A549 (cell line): ENCODE results near the gene PPP2R5C. TPM values are rescaled to one million over a fixed set of nuclear protein-coding genes. Genes with fewer than 3 reads are reported as not detected.

Experiments used
- ATAC-seq, 2 experiments: fragments of 200-7000 bp in 1 of 2; fragments of >200 bp in 1 of 2; cut with Nextera tagmentation in 1 of 2; cut with Tn5 transposase in 1 of 2; 3 replicates each; pipeline versions ENCODE4 v1.8.0 to v1.9.1; 2018 to 2020; ENCODE audit warnings: mild to moderate bottlenecking in 1 of 2, moderate library complexity in 1 of 2
- CTCF ChIA-PET: fragments of 300-600 bp; sonication (Branson Sonifier 250); formaldehyde crosslinking; extraction: SDS; loops from one replicate; lab custom pipeline; 2021; ENCODE audit warnings: antibody characterized with exemption, inconsistent platforms; lab: Yijun Ruan, JAX
- POLR2A ChIA-PET: fragments of 350-600 bp; formaldehyde crosslinking; extraction: SDS; loops from one replicate; lab custom pipeline; 2021; ENCODE audit warnings: antibody characterized with exemption, inconsistent platforms; lab: Yijun Ruan, JAX
- DNase-seq, 2 experiments: peaks; one replicate each; pipeline versions ENCODE4 v3.0.0 to v3.0.0-alpha.2; 2011 to 2016; ENCODE audit warnings: low read depth in 1 of 2, low spot score in 1 of 2
- FAIRE-seq: peaks from 2 replicates; lab custom pipeline; 2011; peaks lifted over from hg19 to GRCh38; lab: Jason Lieb, UNC
- H3K27ac ChIP-seq, 2 experiments: fragments of >200 bp; sonication (Bioruptor Twin); formaldehyde crosslinking; 3 replicates each; pipeline ENCODE4 v1.5.1; 2016 to 2017
- H3K4me1 ChIP-seq: fragments of >200 bp; sonication (Bioruptor Twin); formaldehyde crosslinking; 3 replicates; pipeline ENCODE4 v1.6.1; 2016
- H3K4me2 ChIP-seq: fragments of >200 bp; sonication (Bioruptor Twin); formaldehyde crosslinking; 3 replicates; pipeline ENCODE4 v1.6.1; 2016
- H3K4me3 ChIP-seq: fragments of >200 bp; sonication (Bioruptor Twin); formaldehyde crosslinking; 3 replicates; pipeline ENCODE4 v1.5.1; 2016
- H3K9me3 ChIP-seq: fragments of >200 bp; sonication (Bioruptor Twin); formaldehyde crosslinking; 3 replicates; pipeline ENCODE4 v1.6.1; 2016
- BHLHE40 ChIP-seq: IDR thresholded peaks from 2 replicates; pipeline ENCODE4 v1.6.1; 2012; ENCODE audit warnings: low read depth, low read length, inconsistent platforms
- CBX8 ChIP-seq: fragments of 200-600 bp; sonication (generic); IDR thresholded peaks from 2 replicates; pipeline ENCODE4 v1.6.1; 2016
- CHD4 ChIP-seq: fragments of 200-600 bp; sonication (generic); IDR thresholded peaks from 2 replicates; pipeline ENCODE4 v1.6.1; 2016; ENCODE audit warnings: antibody characterized with exemption, mild to moderate bottlenecking, borderline replicate concordance
- EHF ChIP-seq: fragments of 250-450 bp; sonication (Bioruptor Pico); IDR thresholded peaks from 2 replicates; pipeline ENCODE4 v1.5.0; 2020; ENCODE audit warnings: mild to moderate bottlenecking
- FOXS1 ChIP-seq: fragments of 250-450 bp; sonication (Bioruptor Pico); IDR thresholded peaks from 2 replicates; pipeline ENCODE4 v1.5.0; 2020; ENCODE audit warnings: mild to moderate bottlenecking, moderate library complexity
- GATA3 ChIP-seq: IDR thresholded peaks from 2 replicates; pipeline ENCODE4 v1.6.1; 2012; ENCODE audit warnings: borderline replicate concordance
- HEYL ChIP-seq: fragments of 250-450 bp; sonication (Bioruptor Pico); IDR thresholded peaks from 2 replicates; pipeline ENCODE4 v1.8.0; 2021; ENCODE audit warnings: mild to moderate bottlenecking, moderate library complexity
- HOXA7 ChIP-seq: fragments of 250-450 bp; sonication (Bioruptor Pico); IDR thresholded peaks from 2 replicates; pipeline ENCODE4 v1.5.0; 2020; ENCODE audit warnings: mild to moderate bottlenecking, moderate library complexity
- HOXB13 ChIP-seq: fragments of 250-450 bp; sonication (Bioruptor Pico); IDR thresholded peaks from 2 replicates; pipeline ENCODE4 v1.5.0; 2020; ENCODE audit warnings: low read depth, mild to moderate bottlenecking, moderate library complexity
- HOXB5 ChIP-seq: fragments of 250-450 bp; sonication (Bioruptor Pico); IDR thresholded peaks from 2 replicates; pipeline ENCODE4 v1.5.0; 2020; ENCODE audit warnings: mild to moderate bottlenecking, moderate library complexity
- MAFK ChIP-seq: fragments of 450-650 bp; IDR thresholded peaks from 2 replicates; pipeline ENCODE4 v1.6.1; 2014; ENCODE audit not compliant: partially characterized antibody
- NR3C1 ChIP-seq: fragments of >200 bp; sonication (Bioruptor Twin); formaldehyde crosslinking; IDR thresholded peaks from 3 replicates; pipeline ENCODE4 v1.6.1; 2017
- POLR2A ChIP-seq: IDR thresholded peaks from 2 replicates; pipeline ENCODE4 v1.6.1; 2012; ENCODE audit warnings: mild to moderate bottlenecking, low read length
- RARB ChIP-seq: fragments of 250-450 bp; sonication (Bioruptor Pico); IDR thresholded peaks from 2 replicates; pipeline ENCODE4 v1.8.0; 2021; ENCODE audit warnings: mild to moderate bottlenecking, moderate library complexity
- SREBF2 ChIP-seq: fragments of 450-650 bp; IDR thresholded peaks from 2 replicates; pipeline ENCODE4 v1.6.1; 2014; ENCODE audit warnings: mild to moderate bottlenecking, moderate library complexity
- TFCP2L1 ChIP-seq: fragments of 250-450 bp; sonication (Bioruptor Pico); IDR thresholded peaks from 2 replicates; pipeline ENCODE4 v1.5.0; 2021; ENCODE audit warnings: mild to moderate bottlenecking
- TP53 ChIP-seq: fragments of 250-450 bp; sonication (Bioruptor Pico); IDR thresholded peaks from 2 replicates; pipeline ENCODE4 v1.5.0; 2021; ENCODE audit warnings: mild to moderate bottlenecking, moderate library complexity
- ZC3H11A ChIP-seq: fragments of 450-650 bp; IDR thresholded peaks from 2 replicates; pipeline ENCODE4 v1.6.1; 2014; ENCODE audit warnings: antibody characterized with exemption, mild to moderate bottlenecking
- ZNF302 ChIP-seq: fragments of 250-450 bp; sonication (Bioruptor Pico); IDR thresholded peaks from 2 replicates; pipeline ENCODE4 v1.9.0; 2021; ENCODE audit warnings: inconsistent platforms, mild to moderate bottlenecking, moderate library complexity
- WGBS: methylation state at CpG from one replicate; pipeline ENCODE4 v1.1.6; 2017; ENCODE audit errors: missing lambda C conversion rate; 5-methylcytosine and 5-hydroxymethylcytosine counted together
- polyA plus RNA-seq, 4 experiments: library from polyadenylated mRNA; depleted of rRNA in 3 of 4; stranded (reverse); fragments of >200 nt; fragmentation: RNase III in 1 of 4; extraction: RNeasy Plus Mini Kit Qiagen cat#74134 plus additional on column Dnase treatment in 1 of 4; gene quantifications; 2 replicates in 3 of 4; 3 replicates in 1 of 4; pipeline ENCODE4 v1.2.3, GENCODE V29; 2011 to 2017
- TF ChIP-seq, protein P1 (sequence below): fragments of >200 bp; sonication (Bioruptor Twin); formaldehyde crosslinking; IDR thresholded peaks from 3 replicates; pipeline ENCODE4 v1.5.1; 2016
- TF ChIP-seq, protein P2 (sequence below): fragments of >200 bp; sonication (Bioruptor Twin); formaldehyde crosslinking; IDR thresholded peaks from 2 replicates; pipeline ENCODE4 v1.6.1; 2016
- TF ChIP-seq, protein P3 (sequence below): fragments of 250-450 bp; sonication (Bioruptor Pico); IDR thresholded peaks from 2 replicates; pipeline ENCODE4 v1.5.0; 2020; ENCODE audit warnings: low read depth, mild to moderate bottlenecking, moderate library complexity
- TF ChIP-seq, protein P4 (sequence below): IDR thresholded peaks from 2 replicates; pipeline ENCODE4 v1.6.1; 2012
- TF ChIP-seq, protein P5 (sequence below): fragments of 250-450 bp; sonication (Bioruptor Pico); IDR thresholded peaks from 2 replicates; pipeline ENCODE4 v1.5.0; 2021; ENCODE audit warnings: mild to moderate bottlenecking, moderate library complexity, borderline replicate concordance
- TF ChIP-seq, protein P6 (sequence below): fragments of 150-350 bp; IDR thresholded peaks from 2 replicates; pipeline ENCODE4 v1.6.1; 2014; ENCODE audit warnings: low read depth, mild to moderate bottlenecking, low read length
- TF ChIP-seq, protein P7 (sequence below): fragments of >200 bp; sonication (Bioruptor Twin); formaldehyde crosslinking; IDR thresholded peaks from 3 replicates; pipeline ENCODE4 v1.6.1; 2016

The PPP2R5C gene
- polyA plus RNA-seq, 2 of the 4 experiments (the other 2 are of a cell fraction): 74.8 to 150 TPM

DNA sequence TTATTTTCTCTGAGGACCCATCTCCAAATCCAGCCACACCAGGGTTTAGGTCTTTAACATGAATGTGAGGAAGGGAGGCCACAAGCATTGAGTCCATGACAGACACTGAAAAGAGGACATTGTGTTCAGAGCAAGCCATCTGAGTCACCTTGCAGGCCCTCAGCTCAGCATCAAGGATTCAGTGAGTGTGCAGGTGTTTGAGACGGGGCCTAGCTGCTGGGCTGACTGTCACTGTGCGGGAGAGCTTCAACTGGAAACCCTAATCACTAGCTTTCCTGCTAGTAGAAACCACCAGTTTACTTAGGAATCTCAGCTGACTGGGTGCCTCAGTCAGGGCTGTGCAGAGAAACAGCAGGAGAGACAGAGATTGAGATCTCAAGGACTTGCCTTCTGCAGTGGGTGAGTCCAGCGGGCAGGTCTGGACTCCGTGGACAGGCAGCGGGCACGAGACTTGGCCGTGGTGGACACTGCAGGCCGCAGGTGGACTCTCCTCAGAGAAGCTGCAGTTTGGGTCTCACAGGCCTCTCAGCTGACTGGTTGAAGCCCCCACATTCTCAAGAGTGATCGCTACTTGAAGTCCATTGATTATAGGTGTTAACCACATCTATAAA lies 116.8 kb downstream of the PPP2R5C start:
- TF ChIP-seq, protein P1, sequence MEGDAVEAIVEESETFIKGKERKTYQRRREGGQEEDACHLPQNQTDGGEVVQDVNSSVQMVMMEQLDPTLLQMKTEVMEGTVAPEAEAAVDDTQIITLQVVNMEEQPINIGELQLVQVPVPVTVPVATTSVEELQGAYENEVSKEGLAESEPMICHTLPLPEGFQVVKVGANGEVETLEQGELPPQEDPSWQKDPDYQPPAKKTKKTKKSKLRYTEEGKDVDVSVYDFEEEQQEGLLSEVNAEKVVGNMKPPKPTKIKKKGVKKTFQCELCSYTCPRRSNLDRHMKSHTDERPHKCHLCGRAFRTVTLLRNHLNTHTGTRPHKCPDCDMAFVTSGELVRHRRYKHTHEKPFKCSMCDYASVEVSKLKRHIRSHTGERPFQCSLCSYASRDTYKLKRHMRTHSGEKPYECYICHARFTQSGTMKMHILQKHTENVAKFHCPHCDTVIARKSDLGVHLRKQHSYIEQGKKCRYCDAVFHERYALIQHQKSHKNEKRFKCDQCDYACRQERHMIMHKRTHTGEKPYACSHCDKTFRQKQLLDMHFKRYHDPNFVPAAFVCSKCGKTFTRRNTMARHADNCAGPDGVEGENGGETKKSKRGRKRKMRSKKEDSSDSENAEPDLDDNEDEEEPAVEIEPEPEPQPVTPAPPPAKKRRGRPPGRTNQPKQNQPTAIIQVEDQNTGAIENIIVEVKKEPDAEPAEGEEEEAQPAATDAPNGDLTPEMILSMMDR: no peak
- no peak for TF ChIP-seq HOXA7 (CRISPR knock-in tag)
- TF ChIP-seq, protein P2, sequence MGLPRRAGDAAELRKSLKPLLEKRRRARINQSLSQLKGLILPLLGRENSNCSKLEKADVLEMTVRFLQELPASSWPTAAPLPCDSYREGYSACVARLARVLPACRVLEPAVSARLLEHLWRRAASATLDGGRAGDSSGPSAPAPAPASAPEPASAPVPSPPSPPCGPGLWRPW: no peak
- no peak for TF ChIP-seq SREBF2
- TF ChIP-seq CBX8: no peak
- TF ChIP-seq HOXB5 (CRISPR knock-in tag): no peak
- no peak for TF ChIP-seq FOXS1 (CRISPR knock-in tag)
- TF ChIP-seq EHF: no peak
- TF ChIP-seq, protein P3, sequence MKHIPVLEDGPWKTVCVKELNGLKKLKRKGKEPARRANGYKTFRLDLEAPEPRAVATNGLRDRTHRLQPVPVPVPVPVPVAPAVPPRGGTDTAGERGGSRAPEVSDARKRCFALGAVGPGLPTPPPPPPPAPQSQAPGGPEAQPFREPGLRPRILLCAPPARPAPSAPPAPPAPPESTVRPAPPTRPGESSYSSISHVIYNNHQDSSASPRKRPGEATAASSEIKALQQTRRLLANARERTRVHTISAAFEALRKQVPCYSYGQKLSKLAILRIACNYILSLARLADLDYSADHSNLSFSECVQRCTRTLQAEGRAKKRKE (CRISPR knock-in tag): no peak
- TF ChIP-seq ZC3H11A: no peak
- no peak for TF ChIP-seq RARB (CRISPR knock-in tag)
- TF ChIP-seq, protein P4, sequence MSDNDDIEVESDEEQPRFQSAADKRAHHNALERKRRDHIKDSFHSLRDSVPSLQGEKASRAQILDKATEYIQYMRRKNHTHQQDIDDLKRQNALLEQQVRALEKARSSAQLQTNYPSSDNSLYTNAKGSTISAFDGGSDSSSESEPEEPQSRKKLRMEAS: no peak
- no peak for TF ChIP-seq NR3C1
- no peak for TF ChIP-seq TFCP2L1 (CRISPR knock-in tag)
- TF ChIP-seq TP53 (CRISPR knock-in tag): no peak
- TF ChIP-seq, protein P5, sequence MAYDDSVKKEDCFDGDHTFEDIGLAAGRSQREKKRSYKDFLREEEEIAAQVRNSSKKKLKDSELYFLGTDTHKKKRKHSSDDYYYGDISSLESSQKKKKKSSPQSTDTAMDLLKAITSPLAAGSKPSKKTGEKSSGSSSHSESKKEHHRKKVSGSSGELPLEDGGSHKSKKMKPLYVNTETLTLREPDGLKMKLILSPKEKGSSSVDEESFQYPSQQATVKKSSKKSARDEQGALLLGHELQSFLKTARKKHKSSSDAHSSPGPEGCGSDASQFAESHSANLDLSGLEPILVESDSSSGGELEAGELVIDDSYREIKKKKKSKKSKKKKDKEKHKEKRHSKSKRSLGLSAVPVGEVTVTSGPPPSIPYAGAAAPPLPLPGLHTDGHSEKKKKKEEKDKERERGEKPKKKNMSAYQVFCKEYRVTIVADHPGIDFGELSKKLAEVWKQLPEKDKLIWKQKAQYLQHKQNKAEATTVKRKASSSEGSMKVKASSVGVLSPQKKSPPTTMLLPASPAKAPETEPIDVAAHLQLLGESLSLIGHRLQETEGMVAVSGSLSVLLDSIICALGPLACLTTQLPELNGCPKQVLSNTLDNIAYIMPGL (CRISPR knock-in tag): no peak
- TF ChIP-seq ZNF302 (CRISPR knock-in tag): no peak
- Histone ChIP-seq H3K4me1 (peaks cover 18% of the 10 kb centered on the region), H3K4me2 (no peak overlapping the region), H3K27ac (no peak overlapping the region), H3K9me3 (no peaks in the 10 kb centered on the region), H3K4me3 (no peak overlapping the region)
- ChIA-PET CTCF (interaction anchor here (1.3 kb wide), 1 partner anchor 24 kb away, joined by 4 read pairs; no protein-coding TSS in a partner anchor), POLR2A (no interaction called here)
- FAIRE-seq: no peak
- ATAC-seq: no peak
- 96% methylated on average over 8 of the region's 9 CpGs for WGBS
- no peak for DNase-seq

DNA sequence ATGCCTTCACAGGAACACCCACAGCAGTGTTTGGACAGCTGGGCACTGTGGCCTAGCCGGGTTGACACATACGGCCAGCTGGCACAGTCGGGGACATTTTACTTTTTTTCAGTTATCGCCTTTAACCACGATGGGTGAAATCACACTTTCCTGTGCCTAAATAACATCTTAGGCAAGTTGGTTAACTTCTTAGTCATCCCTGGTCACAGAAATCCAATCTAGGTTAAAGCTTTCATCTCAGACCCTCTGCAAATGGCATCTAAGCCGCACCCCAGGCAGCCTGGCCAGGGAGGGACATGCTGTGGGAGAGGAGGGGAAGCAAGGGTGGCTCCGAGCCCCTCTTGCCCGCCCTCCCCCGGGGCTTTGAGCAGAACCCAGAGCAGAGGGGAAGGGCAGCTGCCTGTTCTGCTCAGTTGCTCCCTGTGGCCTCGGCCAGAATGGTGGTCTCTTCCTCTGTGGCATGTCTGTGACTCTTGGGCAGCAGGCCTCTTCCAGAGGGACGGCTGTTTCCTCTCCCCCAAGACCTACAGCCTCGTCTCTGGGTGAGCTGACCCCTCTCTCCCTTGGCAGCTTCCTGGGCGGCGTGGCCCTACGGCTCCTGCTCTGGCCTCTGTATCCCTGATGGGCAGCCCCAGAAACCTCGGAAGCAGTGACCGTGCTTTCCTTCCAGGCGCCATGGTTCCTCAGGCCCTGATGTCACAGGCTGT lies 117.5 kb downstream of the PPP2R5C start:
- TF ChIP-seq, protein P6, sequence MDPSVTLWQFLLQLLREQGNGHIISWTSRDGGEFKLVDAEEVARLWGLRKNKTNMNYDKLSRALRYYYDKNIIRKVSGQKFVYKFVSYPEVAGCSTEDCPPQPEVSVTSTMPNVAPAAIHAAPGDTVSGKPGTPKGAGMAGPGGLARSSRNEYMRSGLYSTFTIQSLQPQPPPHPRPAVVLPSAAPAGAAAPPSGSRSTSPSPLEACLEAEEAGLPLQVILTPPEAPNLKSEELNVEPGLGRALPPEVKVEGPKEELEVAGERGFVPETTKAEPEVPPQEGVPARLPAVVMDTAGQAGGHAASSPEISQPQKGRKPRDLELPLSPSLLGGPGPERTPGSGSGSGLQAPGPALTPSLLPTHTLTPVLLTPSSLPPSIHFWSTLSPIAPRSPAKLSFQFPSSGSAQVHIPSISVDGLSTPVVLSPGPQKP: no peak
- no peak for TF ChIP-seq HOXB13 (CRISPR knock-in tag)
- no peak for TF ChIP-seq POLR2A
- no peak for TF ChIP-seq GATA3
- TF ChIP-seq HEYL (CRISPR knock-in tag): no peak
- TF ChIP-seq BHLHE40: no peak
- no peak for TF ChIP-seq MAFK
- TF ChIP-seq, protein P7, sequence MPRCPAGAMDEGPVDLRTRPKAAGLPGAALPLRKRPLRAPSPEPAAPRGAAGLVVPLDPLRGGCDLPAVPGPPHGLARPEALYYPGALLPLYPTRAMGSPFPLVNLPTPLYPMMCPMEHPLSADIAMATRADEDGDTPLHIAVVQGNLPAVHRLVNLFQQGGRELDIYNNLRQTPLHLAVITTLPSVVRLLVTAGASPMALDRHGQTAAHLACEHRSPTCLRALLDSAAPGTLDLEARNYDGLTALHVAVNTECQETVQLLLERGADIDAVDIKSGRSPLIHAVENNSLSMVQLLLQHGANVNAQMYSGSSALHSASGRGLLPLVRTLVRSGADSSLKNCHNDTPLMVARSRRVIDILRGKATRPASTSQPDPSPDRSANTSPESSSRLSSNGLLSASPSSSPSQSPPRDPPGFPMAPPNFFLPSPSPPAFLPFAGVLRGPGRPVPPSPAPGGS: no peak
- TF ChIP-seq CHD4: no peak
- TF ChIP-seq, all 56 proteins: peak for 0
- Histone ChIP-seq H3K27ac (no peak overlapping the region), H3K4me3 (no peak overlapping the region), H3K4me2 (no peak overlapping the region), H3K4me1 (peaks cover 18% of the 10 kb centered on the region), H3K9me3 (no peaks in the 10 kb centered on the region)
- ChIA-PET CTCF (interaction anchor here (1.1 to 1.3 kb wide), 3 partner anchors 23 to 35 kb away, joined by 3 to 4 read pairs (median 3); no protein-coding TSS in a partner anchor), POLR2A (interaction anchor here (0.6 kb wide), 1 partner anchor 153 kb away, joined by 3 read pairs; no protein-coding TSS in a partner anchor)
- DNase-seq (no peak), ATAC-seq (no peak), FAIRE-seq (no peak)
- WGBS: 96% methylated on average over 18 of the region's 18 CpGs
